GM23338 (cell line): ENCODE results near the gene CETN1. TPM values are rescaled to one million over a fixed set of nuclear protein-coding genes. Genes with fewer than 3 reads are reported as not detected.

Experiments used
- ATAC-seq: fragments of 200-7000 bp; cut with Tn5 transposase; 3 replicates; pipeline ENCODE4 v1.9.1; 2020
- DNase-seq: peaks from one replicate; pipeline ENCODE4 v3.0.0-alpha.2; 2015; ENCODE audit warnings: low spot score
- H2AFZ ChIP-seq: fragments of 200-600 bp; sonication (generic); 2 replicates; pipeline ENCODE4 v1.8.0; 2016; ENCODE audit warnings: antibody characterized with exemption, mild to moderate bottlenecking, moderate library complexity
- H3F3A ChIP-seq: fragments of 200-600 bp; sonication (generic); replicated peaks from 2 replicates; pipeline ENCODE4 v1.8.0; 2017; ENCODE audit warnings: antibody characterized with exemption, mixed run types, low read depth
- H3K27ac ChIP-seq: fragments of 200-600 bp; sonication (generic); 2 replicates; pipeline ENCODE4 v1.6.1; 2016; ENCODE audit warnings: low read depth
- H3K27me3 ChIP-seq: fragments of 200-600 bp; sonication (generic); 2 replicates; pipeline ENCODE4 v1.8.0; 2016; ENCODE audit warnings: mild to moderate bottlenecking, mixed run types, moderate library complexity; ENCODE audit not compliant: insufficient read depth
- H3K36me3 ChIP-seq: fragments of 200-600 bp; sonication (generic); 2 replicates; pipeline ENCODE4 v1.8.0; 2016; ENCODE audit warnings: mild to moderate bottlenecking; ENCODE audit not compliant: insufficient read depth
- H3K4me1 ChIP-seq: fragments of 200-600 bp; sonication (generic); 2 replicates; pipeline ENCODE4 v1.8.0; 2016; ENCODE audit warnings: mild to moderate bottlenecking, moderate library complexity; ENCODE audit not compliant: insufficient read depth
- H3K4me2 ChIP-seq: fragments of 200-600 bp; sonication (generic); 2 replicates; pipeline ENCODE4 v1.7.1; 2017; ENCODE audit warnings: mixed run types
- H3K4me3 ChIP-seq: fragments of 200-600 bp; sonication (generic); 2 replicates; pipeline ENCODE4 v1.6.1; 2016; ENCODE audit warnings: mixed run types
- H3K79me2 ChIP-seq: fragments of 200-600 bp; sonication (generic); replicated peaks from 2 replicates; pipeline ENCODE4 v1.8.0; 2017; ENCODE audit warnings: mild to moderate bottlenecking; ENCODE audit not compliant: insufficient read depth
- H3K9me2 ChIP-seq: fragments of 200-600 bp; sonication (generic); 2 replicates; pipeline ENCODE4 v1.8.0; 2017; ENCODE audit not compliant: insufficient read depth
- H4K20me1 ChIP-seq: fragments of 200-600 bp; sonication (generic); replicated peaks from 2 replicates; pipeline ENCODE4 v1.8.0; 2017; ENCODE audit warnings: mild to moderate bottlenecking; ENCODE audit not compliant: insufficient read depth
- H3K27ac Mint-ChIP-seq: 2 replicates; pipeline ENCODE4 v1.8.0; 2020; ENCODE audit warnings: inconsistent platforms, mild to moderate bottlenecking, moderate library complexity, mixed read lengths
- H3K27me3 Mint-ChIP-seq: 3 replicates; pipeline ENCODE4 v1.8.0; 2022; ENCODE audit warnings: low read depth, mild to moderate bottlenecking, moderate library complexity, mixed read lengths, inconsistent platforms; ENCODE audit not compliant: insufficient read depth, poor library complexity
- H3K36me3 Mint-ChIP-seq: 3 replicates; pipeline ENCODE4 v1.8.0; 2021; ENCODE audit warnings: low read depth, mild to moderate bottlenecking, inconsistent platforms, moderate library complexity, mixed read lengths
- H3K4me1 Mint-ChIP-seq: 3 replicates; pipeline ENCODE4 v1.8.0; 2020; ENCODE audit warnings: mild to moderate bottlenecking, inconsistent platforms, mixed read lengths
- H3K4me3 Mint-ChIP-seq: 3 replicates; pipeline ENCODE4 v1.8.0; 2021; ENCODE audit warnings: moderate library complexity, mild to moderate bottlenecking, inconsistent platforms, mixed read lengths
- H3K9me3 Mint-ChIP-seq: 3 replicates; pipeline ENCODE4 v1.8.0; 2020; ENCODE audit warnings: moderate library complexity, mild to moderate bottlenecking, inconsistent platforms, mixed read lengths
- CTCF ChIP-seq, 2 experiments: fragments of 200-600 bp in 1 of 2; sonication (generic) in 1 of 2; conservative IDR thresholded peaks; 2 replicates each; pipeline versions ENCODE4 v1.5.1 to v1.6.1; 2016 to 2017; ENCODE audit warnings: antibody characterized with exemption in 2 of 2, low read depth in 2 of 2, mild to moderate bottlenecking in 2 of 2, moderate library complexity in 1 of 2
- ZNF331 ChIP-seq: fragments of 250-450 bp; sonication (Bioruptor Pico); IDR thresholded peaks from 2 replicates; pipeline ENCODE4 v1.5.0; 2020; ENCODE audit warnings: low read depth, mild to moderate bottlenecking, moderate library complexity
- ZNF462 ChIP-seq: fragments of 250-450 bp; sonication (Bioruptor Pico); IDR thresholded peaks from 2 replicates; pipeline ENCODE4 v1.5.0; 2020; ENCODE audit warnings: mild to moderate bottlenecking, moderate library complexity
- polyA plus RNA-seq: library from polyadenylated mRNA; unstranded; fragments of >200 nt; fragmentation: Nextera tagmentation; extraction: Ambion mirVana; gene quantifications from 2 replicates; pipeline ENCODE4 v1.2.1, GENCODE V29; 2016
- total RNA-seq: library from RNA; depleted of rRNA; stranded (reverse); fragments of >200 nt; shearing (Covaris generic); gene quantifications from 2 replicates; pipeline ENCODE4 v1.2.3, GENCODE V29; 2014

CETN1 gene
- total and polyA plus RNA-seq, 2 experiments from 2014 or later, result not detected

GRCh38 chr18:623761-624620 is 43.8 kb downstream of the CETN1 start:
- no peak overlapping the region for H3K27ac Mint-ChIP-seq
- H3K4me1 Mint-ChIP-seq, result peaks cover 7% of the 10 kb centered on the region; the same call in 2 of the 3 replicates
- H3K4me2 ChIP-seq, result no peak overlapping the region
- H3K36me3 ChIP-seq, result no peaks in the 10 kb centered on the region
- no peaks in the 10 kb centered on the region for H3K27me3 ChIP-seq
- H3K79me2 ChIP-seq, result no peaks in the 10 kb centered on the region
- no peaks in the 10 kb centered on the region for H3F3A ChIP-seq
- TF ChIP-seq CTCF (conservative IDR thresholded peaks at IDR 0.05; ENCODE audit: low read depth in 2 of 2) (peak; percentile 61 to 78), ZNF462 (CRISPR knock-in tag) (no peak), ZNF331 (CRISPR knock-in tag) (no peak)
- peaks cover 6% of the 10 kb centered on the region for H3K27me3 Mint-ChIP-seq
- H4K20me1 ChIP-seq, result no peaks in the 10 kb centered on the region
- peak; percentile 89 for DNase-seq
- no peaks in the 10 kb centered on the region for H3K36me3 Mint-ChIP-seq
- H3K9me3 Mint-ChIP-seq, result no peaks in the 10 kb centered on the region
- H2AFZ ChIP-seq, result no peak overlapping the region
- peaks cover 4% of the 10 kb centered on the region; the same call in 1 of the 2 replicates for H3K4me1 ChIP-seq
- peak; percentile 100 for ATAC-seq
- H3K9me2 ChIP-seq, result no peaks in the 10 kb centered on the region; the same call in 1 of the 2 replicates
- H3K4me3 ChIP-seq, result no peak overlapping the region
- no peak overlapping the region for H3K4me3 Mint-ChIP-seq
- H3K27ac ChIP-seq, result no peak overlapping the region
